Dorsolateral prefrontal cortex (tissue), 118 donors: ENCODE measurements around the gene PSG3. TPM values are rescaled to one million over a fixed set of nuclear protein-coding genes. Genes with fewer than 3 reads are reported as not detected.

Source experiments
- total RNA-seq, 120 experiments: library from RNA; stranded (reverse); gene quantifications; one replicate each; pipeline versions ENCODE4 v1.2.3 to v1.2.4, GENCODE V29; 2022

PSG3 gene
- total RNA-seq, 120 experiments from 2014 or later, result not detected

Other genes with a start within 250 kb of the PSG3 start
- 1 to 10 TPM in 54 of 120 experiments, under 1 TPM in 50, not detected in 16; 0.16 to 4.1 (median 1.0) TPM for gene CEACAM1, start 212.0 kb downstream of the PSG3 start, total RNA-seq
- under 1 TPM in 5 of 120 experiments, not detected in 115; 0.19 to 0.73 (median 0.51) TPM for gene CEACAM8, start 145.6 kb downstream of the PSG3 start, total RNA-seq
- not detected for gene PSG8, start 25.2 kb upstream of the PSG3 start, total RNA-seq
- gene PSG1, start 139.2 kb upstream of the PSG3 start, total RNA-seq, result not detected
- not detected for gene PSG6, start 177.4 kb upstream of the PSG3 start, total RNA-seq
- not detected for gene PSG7, start 196.7 kb upstream of the PSG3 start, total RNA-seq